H1 (cell line): ENCODE data around the gene DUS4L. TPM values are rescaled to one million over a fixed set of nuclear protein-coding genes. Genes with fewer than 3 reads are reported as not detected.

ENCODE experiments used
- CTCF ChIA-PET: fragments of 300-600 bp; sonication (Branson Sonifier 250); formaldehyde crosslinking; loops from one replicate; lab custom pipeline; 2021; ENCODE audit not compliant: partially characterized antibody; lab: Charles Lee
- POLR2A ChIA-PET: fragments of 300-600 bp; sonication (Branson Sonifier 250); formaldehyde crosslinking; loops from one replicate; lab custom pipeline; 2021; ENCODE audit warnings: inconsistent platforms; ENCODE audit not compliant: partially characterized antibody; lab: Charles Lee
- DNase-seq, 2 experiments: peaks; one replicate each; pipeline versions ENCODE4 v3.0.0 to v3.0.0-alpha.2; 2010 to 2022; ENCODE audit warnings: low spot score in 2 of 2, low read depth in 1 of 2, mixed read lengths in 1 of 2
- FAIRE-seq: peaks from 2 replicates; lab custom pipeline; 2011; peaks lifted over from hg19 to GRCh38; lab: Jason Lieb, UNC
- H2AFZ ChIP-seq: 2 replicates; pipeline ENCODE4 v1.8.1; 2012; ENCODE audit warnings: low read length, inconsistent platforms
- H2AK5ac ChIP-seq: 2 replicates; pipeline ENCODE4 v1.6.1; 2013; ENCODE audit warnings: low read depth, low read length
- H2BK120ac ChIP-seq: replicated peaks from 2 replicates; pipeline ENCODE3; 2013; ENCODE audit warnings: low read depth, low read length, inconsistent platforms
- H2BK12ac ChIP-seq: 2 replicates; pipeline ENCODE4 v1.6.1; 2013; ENCODE audit warnings: low read depth, low read length
- H2BK15ac ChIP-seq: 2 replicates; pipeline ENCODE4 v1.6.1; 2013; ENCODE audit warnings: low read length
- H2BK20ac ChIP-seq: 2 replicates; pipeline ENCODE4 v1.6.1; 2013; ENCODE audit warnings: low read length
- H2BK5ac ChIP-seq: 2 replicates; pipeline ENCODE4 v1.6.1; 2013; ENCODE audit warnings: low read depth, low read length
- H3K14ac ChIP-seq: 2 replicates; pipeline ENCODE4 v1.6.1; 2013; ENCODE audit warnings: inconsistent platforms; ENCODE audit not compliant: insufficient read length
- H3K18ac ChIP-seq: 2 replicates; pipeline ENCODE4 v1.6.1; 2013; ENCODE audit warnings: low read length; ENCODE audit errors: extremely low read depth
- H3K23ac ChIP-seq: 2 replicates; pipeline ENCODE4 v1.6.1; 2013; ENCODE audit warnings: inconsistent platforms; ENCODE audit not compliant: insufficient read length
- H3K23me2 ChIP-seq: 2 replicates; pipeline ENCODE4 v1.6.1; 2013; ENCODE audit warnings: low read depth, low read length
- H3K27ac ChIP-seq: 2 replicates; pipeline ENCODE4 v1.6.1; 2011; ENCODE audit warnings: low read depth, low read length, inconsistent platforms
- H3K27me3 ChIP-seq, 4 experiments: replicated peaks in 1 of 4; 1 replicate in 1 of 4; 2 replicates in 3 of 4; pipeline versions ENCODE4 v1.6.1 to v1.8.1; 2011 to 2013; ENCODE audit warnings: low read length in 3 of 4, mild to moderate bottlenecking in 3 of 4, inconsistent platforms in 2 of 4, mixed read lengths in 2 of 4, moderate library complexity in 1 of 4; ENCODE audit not compliant: control insufficient read depth in 3 of 4, insufficient read depth in 3 of 4; ENCODE audit errors: extremely low read depth in 1 of 4
- H3K36me3 ChIP-seq, 4 experiments: 2 replicates each; pipeline versions ENCODE4 v1.6.1 to v1.8.1; 2011 to 2013; ENCODE audit warnings: mild to moderate bottlenecking in 4 of 4, low read length in 3 of 4, moderate library complexity in 2 of 4, control low read depth in 1 of 4, inconsistent platforms in 1 of 4; ENCODE audit not compliant: insufficient read depth in 4 of 4, control insufficient read depth in 2 of 4
- H3K4ac ChIP-seq: replicated peaks from 2 replicates; pipeline ENCODE3; 2013; ENCODE audit warnings: low read length, low read depth, mixed read lengths, inconsistent platforms; ENCODE audit not compliant: insufficient read length
- H3K4me1 ChIP-seq, 4 experiments: replicated peaks in 1 of 4; 1 replicate in 1 of 4; 2 replicates in 3 of 4; pipeline versions ENCODE4 v1.6.1 to v1.8.1; 2011 to 2013; ENCODE audit warnings: low read length in 3 of 4, inconsistent platforms in 2 of 4, mixed read lengths in 1 of 4; ENCODE audit not compliant: insufficient read depth in 4 of 4, control insufficient read depth in 3 of 4
- H3K4me2 ChIP-seq, 2 experiments: 2 replicates each; pipeline versions ENCODE4 v1.6.1 to v1.8.1; 2011 to 2013; ENCODE audit warnings: low read depth in 2 of 2, low read length in 2 of 2, control low read depth in 1 of 2, inconsistent platforms in 1 of 2, mild to moderate bottlenecking in 1 of 2; ENCODE audit not compliant: insufficient read depth in 1 of 2
- H3K4me3 ChIP-seq, 4 experiments: fragments of 200-600, 300-600 bp in 1 of 4; sonication (generic), shearing (Covaris generic), sonication (Bioruptor Twin) in 1 of 4; 2 replicates each; pipeline versions ENCODE4 v1.5.1 to v1.8.1; 2011 to 2016; ENCODE audit warnings: low read length in 4 of 4, low read depth in 3 of 4, control low read depth in 2 of 4, inconsistent platforms in 2 of 4, mild to moderate bottlenecking in 2 of 4, mixed read lengths in 1 of 4, moderate library complexity in 1 of 4; ENCODE audit not compliant: insufficient read depth in 2 of 4; ENCODE audit errors: extremely low read depth in 1 of 4
- H3K56ac ChIP-seq: replicated peaks from 2 replicates; pipeline ENCODE3; 2013; ENCODE audit warnings: low read depth, mild to moderate bottlenecking, mixed read lengths, low read length, inconsistent platforms; ENCODE audit not compliant: insufficient read length
- H3K79me1 ChIP-seq: 2 replicates; pipeline ENCODE4 v1.6.1; 2013; ENCODE audit warnings: low read depth, low read length, control low read depth
- H3K79me2 ChIP-seq, 2 experiments: 2 replicates each; pipeline versions ENCODE4 v1.6.1 to v1.8.1; 2012 to 2013; ENCODE audit warnings: low read length in 2 of 2, mild to moderate bottlenecking in 2 of 2, inconsistent platforms in 1 of 2; ENCODE audit not compliant: insufficient read depth in 2 of 2, control insufficient read depth in 1 of 2
- H3K9ac ChIP-seq, 4 experiments: replicated peaks in 1 of 4; 1 replicate in 1 of 4; 2 replicates in 3 of 4; pipeline versions ENCODE4 v1.6.1 to v1.8.1; 2011 to 2013; ENCODE audit warnings: low read depth in 3 of 4, low read length in 3 of 4, control low read depth in 2 of 4, mild to moderate bottlenecking in 2 of 4, moderate library complexity in 2 of 4, inconsistent platforms in 1 of 4; ENCODE audit errors: extremely low read depth in 1 of 4
- H3K9me3 ChIP-seq, 2 experiments: 2 replicates each; pipeline versions ENCODE4 v1.6.1 to v1.8.1; 2012 to 2013; ENCODE audit warnings: mild to moderate bottlenecking in 2 of 2, moderate library complexity in 2 of 2, control low read depth in 1 of 2, inconsistent platforms in 1 of 2, low read depth in 1 of 2, low read length in 1 of 2, mixed read lengths in 1 of 2; ENCODE audit not compliant: insufficient read depth in 2 of 2
- H4K20me1 ChIP-seq, 2 experiments: replicated peaks in 1 of 2; 2 replicates each; pipeline versions ENCODE3 to v1.8.1; 2011 to 2013; ENCODE audit warnings: inconsistent platforms in 2 of 2, low read length in 2 of 2, mild to moderate bottlenecking in 1 of 2; ENCODE audit not compliant: insufficient read depth in 2 of 2, control insufficient read depth in 1 of 2
- H4K5ac ChIP-seq: 2 replicates; pipeline ENCODE4 v1.6.1; 2013; ENCODE audit warnings: low read length, low read depth, mixed read lengths, inconsistent platforms; ENCODE audit not compliant: insufficient read length
- H4K8ac ChIP-seq: 2 replicates; pipeline ENCODE4 v1.8.0; 2013; ENCODE audit warnings: mild to moderate bottlenecking, moderate library complexity, low read length, inconsistent platforms; ENCODE audit not compliant: insufficient read depth; ENCODE audit errors: extremely low read depth
- H4K91ac ChIP-seq: replicated peaks from 2 replicates; pipeline ENCODE3; 2013; ENCODE audit warnings: low read length, mixed read lengths, inconsistent platforms; ENCODE audit not compliant: insufficient read length
- HDAC6 ChIP-seq: IDR thresholded peaks from one replicate; pipeline ENCODE4 v1.7.1; 2012; ENCODE audit warnings: low read depth, mild to moderate bottlenecking, inconsistent platforms, low read length, moderate library complexity
- TCF12 ChIP-seq: IDR thresholded peaks from 2 replicates; pipeline ENCODE4 v1.6.1; 2011; ENCODE audit warnings: low read depth, mild to moderate bottlenecking, low read length
- WGBS, 2 experiments: shearing (Covaris generic) in 1 of 2; methylation state at CpG; one replicate each; pipeline versions ENCODE4 v1.1.6 to v1.1.7; 2013 to 2015; ENCODE audit warnings: low lambda C conversion rate in 2 of 2, mixed read lengths in 2 of 2, inconsistent platforms in 1 of 2, low coverage in 1 of 2, missing lambda C conversion rate in 1 of 2; ENCODE audit not compliant: insufficient replicate concordance in 2 of 2, insufficient coverage in 1 of 2, insufficient read length in 1 of 2; ENCODE audit errors: extremely low coverage in 1 of 2, missing lambda C conversion rate in 1 of 2; 5-methylcytosine and 5-hydroxymethylcytosine counted together
- polyA plus RNA-seq, 7 experiments: library from polyadenylated mRNA; depleted of rRNA in 3 of 7; stranded (reverse) in 5 of 7; unstranded in 2 of 7; fragments of >200 nt in 5 of 7; fragments of 200-250 nt in 2 of 7; gene quantifications; 1 replicate in 5 of 7; 2 replicates in 1 of 7; 4 replicates in 1 of 7; pipeline versions ENCODE4 v1.2.1 to v1.2.3, GENCODE V29; 2011 to 2013; ENCODE audit warnings: missing spikeins in 2 of 7, mixed read lengths in 2 of 7
- total RNA-seq: library from RNA; stranded (reverse); fragmentation: NEBNext Ultra II Directional; extraction: Animal tissue kit (Norgen Biotek cat#: 25700); gene quantifications from 2 replicates; pipeline ENCODE4 v1.2.1, GENCODE V29; 2021
- TF ChIP-seq, protein P1 (sequence below): IDR thresholded peaks from 2 replicates; pipeline ENCODE4 v1.6.1; 2012; ENCODE audit warnings: inconsistent platforms

Gene DUS4L
- total and polyA plus RNA-seq, 2 of the 8 experiments (the other 6 are each of a cell fraction or from before 2014, with no cell fraction given): 6.1 to 11.5 TPM

DNA sequence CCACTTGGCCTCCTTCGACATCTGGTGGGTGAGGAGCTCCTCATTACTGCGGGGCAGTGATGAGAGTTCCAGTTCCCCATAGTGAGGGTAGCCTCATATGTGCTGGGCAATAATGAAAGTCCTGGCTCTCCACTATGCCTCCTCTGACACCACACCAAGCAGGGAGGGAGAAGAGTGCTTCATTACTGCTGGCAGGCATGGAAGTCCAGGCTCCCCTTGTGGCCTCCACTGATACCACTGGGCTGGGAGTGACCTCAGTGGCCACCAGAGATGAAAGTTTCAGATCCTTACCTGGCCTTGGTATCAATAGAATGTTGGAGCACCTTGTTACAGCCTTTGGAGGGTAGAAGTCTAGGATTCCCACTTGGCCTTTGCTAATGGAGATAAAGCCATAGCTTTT, 6.5 kb downstream of the DUS4L start:
- Histone ChIP-seq H3K23me2 (no peaks in the 10 kb centered on the region), H3K4ac (no peak overlapping the region), H2BK15ac (no peak overlapping the region), H3K23ac (no peak overlapping the region), H2BK12ac (no peak overlapping the region), H2AFZ (no peak overlapping the region), H3K14ac (no peak overlapping the region), H3K56ac (no peak overlapping the region), H4K20me1 (no peaks in the 10 kb centered on the region), H3K4me2 (no peak overlapping the region), H2BK20ac (no peak overlapping the region), H3K27me3 (no peaks in the 10 kb centered on the region), H3K9ac (no peak overlapping the region), H3K36me3 (peaks cover 0 to 36% (median 5%) of the 10 kb centered on the region in 4 experiments; a peak in 6 of 8 replicates), H4K8ac (no peak overlapping the region), H2BK5ac (no peak overlapping the region), H3K79me2 (peaks cover 0 to 3% of the 10 kb centered on the region in 2 experiments; a peak in 2 of 4 replicates), H4K91ac (no peak overlapping the region), H2BK120ac (no peak overlapping the region), H4K5ac (no peak overlapping the region), H3K4me3 (no peak overlapping the region), H3K18ac (no peak overlapping the region), H3K27ac (no peak overlapping the region)
- 97% methylated on average over 2 of the region's 2 CpGs; no CpG with 5 or more reads in 1 of the 2 experiments for WGBS, 2 experiments
- POLR2A ChIA-PET: no interaction called here
- no peak for FAIRE-seq
- CTCF ChIA-PET: interaction anchor here (1.1 kb wide), 1 partner anchor 82 kb away, joined by 3 read pairs; no protein-coding TSS in a partner anchor
- no peak for TF ChIP-seq TCF12
- TF ChIP-seq HDAC6: no peak
- TF ChIP-seq, protein P1, sequence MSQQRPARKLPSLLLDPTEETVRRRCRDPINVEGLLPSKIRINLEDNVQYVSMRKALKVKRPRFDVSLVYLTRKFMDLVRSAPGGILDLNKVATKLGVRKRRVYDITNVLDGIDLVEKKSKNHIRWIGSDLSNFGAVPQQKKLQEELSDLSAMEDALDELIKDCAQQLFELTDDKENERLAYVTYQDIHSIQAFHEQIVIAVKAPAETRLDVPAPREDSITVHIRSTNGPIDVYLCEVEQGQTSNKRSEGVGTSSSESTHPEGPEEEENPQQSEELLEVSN: no peak
- TF ChIP-seq, all 59 proteins: peak for 0
- Histone ChIP-seq H3K79me1 (no peaks in the 10 kb centered on the region; the same call in 1 of the 2 replicates), H3K9me3 (no peaks in the 10 kb centered on the region), H2AK5ac (no peak overlapping the region), H3K4me1 (no peaks in the 10 kb centered on the region)
- DNase-seq: no peak
